ENCODE measurements around the gene GNAO1. TPM values are rescaled to one million over a fixed set of nuclear protein-coding genes. Genes with fewer than 3 reads are reported as not detected.

GNAO1 gene
- total and polyA plus RNA-seq, 9 of the 15 experiments (the other 6 are each of a cell fraction or from before 2014, with no cell fraction given): 0.07 to 0.42 (median 0.08) TPM; not detected in 5

GRCh38 chr16:56262551-56263245, 71.4 kb downstream of the GNAO1 start (continued):
- peak; percentile 46; the same call in 1 of the 2 replicates for TF ChIP-seq ZNF592 (IDR thresholded peaks at IDR 0.05)
- no peak for TF ChIP-seq ZNF41 (CRISPR knock-in tag; conservative IDR thresholded peaks at IDR 0.05)
- TF ChIP-seq, protein P1, sequence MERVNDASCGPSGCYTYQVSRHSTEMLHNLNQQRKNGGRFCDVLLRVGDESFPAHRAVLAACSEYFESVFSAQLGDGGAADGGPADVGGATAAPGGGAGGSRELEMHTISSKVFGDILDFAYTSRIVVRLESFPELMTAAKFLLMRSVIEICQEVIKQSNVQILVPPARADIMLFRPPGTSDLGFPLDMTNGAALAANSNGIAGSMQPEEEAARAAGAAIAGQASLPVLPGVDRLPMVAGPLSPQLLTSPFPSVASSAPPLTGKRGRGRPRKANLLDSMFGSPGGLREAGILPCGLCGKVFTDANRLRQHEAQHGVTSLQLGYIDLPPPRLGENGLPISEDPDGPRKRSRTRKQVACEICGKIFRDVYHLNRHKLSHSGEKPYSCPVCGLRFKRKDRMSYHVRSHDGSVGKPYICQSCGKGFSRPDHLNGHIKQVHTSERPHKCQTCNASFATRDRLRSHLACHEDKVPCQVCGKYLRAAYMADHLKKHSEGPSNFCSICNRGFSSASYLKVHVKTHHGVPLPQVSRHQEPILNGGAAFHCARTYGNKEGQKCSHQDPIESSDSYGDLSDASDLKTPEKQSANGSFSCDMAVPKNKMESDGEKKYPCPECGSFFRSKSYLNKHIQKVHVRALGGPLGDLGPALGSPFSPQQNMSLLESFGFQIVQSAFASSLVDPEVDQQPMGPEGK (CRISPR knock-in tag; IDR thresholded peaks at IDR 0.05; ENCODE audit: borderline replicate concordance): no peak
- no peak for TF ChIP-seq SMARCE1 (IDR thresholded peaks at IDR 0.05)
- no peak for TF ChIP-seq KHSRP (IDR thresholded peaks at IDR 0.05)
- peak; percentile 58; the same call in 1 of the 2 replicates for TF ChIP-seq EP300 (IDR thresholded peaks at IDR 0.05; ENCODE audit: low read length)
- no peak for TF ChIP-seq POLR3A (IDR thresholded peaks at IDR 0.05; ENCODE audit: borderline replicate concordance, extremely low read depth, insufficient read depth, insufficient read length)
- no peak for TF ChIP-seq HDAC6 (IDR thresholded peaks at IDR 0.05; ENCODE audit: low read depth, low read length)
- TF ChIP-seq BRD4 (IDR thresholded peaks at IDR 0.05): no peak
- peak; percentile 36; the same call in 1 of the 2 replicates for TF ChIP-seq ARID1B (IDR thresholded peaks at IDR 0.05)
- TF ChIP-seq FOSL1 (tag; conservative IDR thresholded peaks at IDR 0.05): no peak
- TF ChIP-seq CBFA2T3 (IDR thresholded peaks at IDR 0.05): peak; percentile 20; the same call in 1 of the 2 replicates
- no peak for TF ChIP-seq PRPF4 (IDR thresholded peaks at IDR 0.05; ENCODE audit: insufficient read depth, low read depth, low read length, poor library complexity, severe bottlenecking)
- no peak for TF ChIP-seq SIN3B (IDR thresholded peaks at IDR 0.05; ENCODE audit: low read depth)
- no peak for TF ChIP-seq NR2C1 (IDR thresholded peaks at IDR 0.05)
- TF ChIP-seq NR2C1 (tag; IDR thresholded peaks at IDR 0.05): no peak
- TF ChIP-seq JUNB (CRISPR knock-in tag; conservative IDR thresholded peaks at IDR 0.05): no peak
- no peak for TF ChIP-seq MAX (CRISPR knock-in tag; IDR thresholded peaks at IDR 0.05)
- TF ChIP-seq ZNF583 (CRISPR knock-in tag; IDR thresholded peaks at IDR 0.05): no peak
- TF ChIP-seq, protein P2, sequence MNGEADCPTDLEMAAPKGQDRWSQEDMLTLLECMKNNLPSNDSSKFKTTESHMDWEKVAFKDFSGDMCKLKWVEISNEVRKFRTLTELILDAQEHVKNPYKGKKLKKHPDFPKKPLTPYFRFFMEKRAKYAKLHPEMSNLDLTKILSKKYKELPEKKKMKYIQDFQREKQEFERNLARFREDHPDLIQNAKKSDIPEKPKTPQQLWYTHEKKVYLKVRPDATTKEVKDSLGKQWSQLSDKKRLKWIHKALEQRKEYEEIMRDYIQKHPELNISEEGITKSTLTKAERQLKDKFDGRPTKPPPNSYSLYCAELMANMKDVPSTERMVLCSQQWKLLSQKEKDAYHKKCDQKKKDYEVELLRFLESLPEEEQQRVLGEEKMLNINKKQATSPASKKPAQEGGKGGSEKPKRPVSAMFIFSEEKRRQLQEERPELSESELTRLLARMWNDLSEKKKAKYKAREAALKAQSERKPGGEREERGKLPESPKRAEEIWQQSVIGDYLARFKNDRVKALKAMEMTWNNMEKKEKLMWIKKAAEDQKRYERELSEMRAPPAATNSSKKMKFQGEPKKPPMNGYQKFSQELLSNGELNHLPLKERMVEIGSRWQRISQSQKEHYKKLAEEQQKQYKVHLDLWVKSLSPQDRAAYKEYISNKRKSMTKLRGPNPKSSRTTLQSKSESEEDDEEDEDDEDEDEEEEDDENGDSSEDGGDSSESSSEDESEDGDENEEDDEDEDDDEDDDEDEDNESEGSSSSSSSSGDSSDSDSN (IDR thresholded peaks at IDR 0.05; ENCODE audit: borderline replicate concordance in 1 of 2, low read depth in 2 of 2, low read length in 2 of 2): no peak
- no peak for TF ChIP-seq TAL1 (IDR thresholded peaks at IDR 0.05)
